Activated CD4-positive, alpha-beta T cell treated with anti-CD3 and anti-CD28 coated beads, Interleukin-2, amount 50 U/mL, for 24 hours (primary cell): ENCODE measurements around the gene SPHK2.
A peak's percentile ranks its signal among the peaks of the same experiment; 100 is the strongest.
"Not testable (repeated sequence)": the region's sequence is repeated elsewhere in the genome, so short reads cannot be mapped to it uniquely, and the experiment has no call there.

Experiments used
- DNase-seq, 2 donors: peaks; one replicate each; pipeline ENCODE4 v3.0.0-alpha.2; 2020; ENCODE audit warnings: low read depth in 1 of 2, low spot score in 1 of 2

SPHK2 gene

DNA sequence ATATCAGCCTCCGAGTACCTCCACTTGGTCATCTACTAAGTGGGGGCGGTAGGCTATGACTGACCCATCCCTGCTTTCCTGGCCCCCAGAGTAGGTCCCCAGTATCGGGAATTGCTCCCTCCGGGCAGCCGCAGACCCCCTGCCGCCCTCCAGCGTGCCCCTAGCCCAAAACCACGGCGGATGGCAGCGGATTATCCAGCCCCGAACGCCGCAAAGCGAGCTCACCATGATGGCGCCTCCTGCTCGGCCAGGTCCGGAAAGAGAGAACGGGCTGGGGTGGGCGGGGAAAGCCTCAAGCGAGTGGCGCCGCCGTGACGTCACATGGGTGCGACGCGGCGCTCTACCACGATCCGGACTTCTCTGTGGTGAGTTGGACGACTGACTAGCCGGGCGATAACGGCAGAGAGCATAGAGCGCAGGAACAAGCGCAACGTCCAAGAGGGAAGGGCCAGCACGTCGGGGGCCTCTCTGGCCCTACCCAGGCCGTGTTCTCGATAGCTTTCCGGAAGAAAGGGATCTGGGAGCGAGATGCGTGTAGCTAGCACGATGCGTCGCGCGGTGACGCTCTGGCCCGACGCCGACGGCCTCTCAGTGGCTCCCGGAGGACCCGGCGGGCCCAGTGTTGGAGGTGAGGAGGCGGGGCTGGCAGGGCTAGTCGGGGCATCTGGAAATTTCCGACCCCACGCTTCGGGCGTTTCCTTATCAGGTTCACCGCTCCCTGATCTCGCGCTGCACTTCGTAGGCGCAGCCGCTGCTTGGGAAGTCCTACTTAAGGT is at the start of gene SPHK2, which contains the start of gene RPL18:
Gene SPHK2, plus strand, starts transcription at position 591 of the 776 bp plus-strand sequence. CDS start 1,009 bp downstream, outside the sequence.
Gene RPL18, minus strand, starts transcription at position 263 of the 776 bp plus-strand sequence. Its CDS starts 35 bp downstream, at position 228.
- DNase-seq: peak; percentile 92 to 93

- no peak for DNase-seq
These were observed 49.5 kb upstream of the SPHK2 start for GRCh38 chr19:48569814-48570213.

DNA sequence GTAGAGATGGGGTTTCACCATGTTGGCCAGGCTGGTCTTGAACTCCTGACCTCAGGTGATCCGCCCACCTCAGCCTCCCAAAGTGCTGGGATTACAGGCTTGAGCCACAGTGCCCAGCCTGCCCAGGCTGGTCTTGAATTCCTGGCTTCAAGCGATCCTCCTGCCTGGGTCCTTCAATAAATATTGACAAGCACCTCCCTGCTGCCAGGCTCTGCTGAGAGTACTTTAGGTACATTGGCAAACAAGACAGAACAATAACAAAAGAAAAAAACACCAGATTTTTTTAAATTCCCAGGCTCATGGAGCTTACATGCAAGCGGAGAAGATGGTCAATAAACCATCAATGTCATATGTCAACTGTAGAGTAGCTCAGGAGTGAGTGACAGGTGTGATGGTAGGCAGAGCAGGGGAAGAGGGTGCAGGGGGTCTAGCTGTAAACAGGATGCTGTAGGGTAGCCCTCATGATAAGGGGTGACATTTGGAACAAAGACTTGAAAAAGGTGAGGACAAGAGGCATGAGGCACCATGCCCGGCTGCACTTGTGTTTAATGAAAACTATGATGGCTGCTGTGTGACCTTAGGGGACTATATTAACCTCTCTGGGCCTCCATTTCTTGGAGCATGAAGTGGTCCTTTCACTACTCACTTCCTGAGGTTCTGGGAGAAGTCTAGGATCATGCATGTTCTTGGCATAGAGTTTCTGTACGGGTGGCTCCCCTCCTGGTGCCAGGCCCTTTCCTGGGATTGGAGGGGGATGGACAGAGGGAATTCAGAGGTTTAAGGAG is 47.7 kb upstream of the SPHK2 start:
- no peak for DNase-seq

GRCh38 chr19:48573163-48573505 is 46.2 kb upstream of the SPHK2 start:
- no peak for DNase-seq

DNA sequence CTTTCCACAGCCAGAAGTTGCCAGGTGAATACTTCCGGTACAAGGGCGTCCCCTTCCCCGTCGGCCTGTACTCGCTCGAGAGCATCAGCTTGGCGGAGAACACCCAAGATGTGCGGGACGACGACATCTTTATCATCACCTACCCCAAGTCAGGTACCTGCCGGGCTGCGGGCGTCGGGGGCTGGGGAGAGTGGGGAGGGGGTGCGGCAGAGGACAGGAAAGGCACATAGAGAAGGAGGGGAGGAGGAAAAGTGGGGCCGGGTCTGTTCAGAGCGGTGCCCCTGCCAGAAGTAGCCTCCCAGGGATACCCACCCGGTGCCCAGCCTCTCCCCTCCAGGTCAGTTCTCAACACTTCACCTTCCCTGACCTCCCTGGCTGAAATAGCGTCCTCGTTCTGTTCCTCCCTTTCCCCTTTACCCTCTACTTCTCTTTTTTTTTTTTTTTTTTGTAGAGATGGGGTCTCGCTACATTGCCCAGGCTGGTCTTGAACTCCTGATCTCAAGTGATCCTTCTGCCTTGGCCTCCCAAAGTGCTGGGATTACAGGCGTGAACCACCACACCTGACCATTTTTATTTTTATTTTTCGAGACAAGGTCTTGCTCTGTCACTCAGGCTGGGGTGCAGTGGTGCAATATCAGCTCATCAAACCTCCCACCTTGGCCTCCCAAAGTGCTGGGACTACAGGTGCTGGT is 43.2 kb upstream of the SPHK2 start:
- no peak for DNase-seq

DNA sequence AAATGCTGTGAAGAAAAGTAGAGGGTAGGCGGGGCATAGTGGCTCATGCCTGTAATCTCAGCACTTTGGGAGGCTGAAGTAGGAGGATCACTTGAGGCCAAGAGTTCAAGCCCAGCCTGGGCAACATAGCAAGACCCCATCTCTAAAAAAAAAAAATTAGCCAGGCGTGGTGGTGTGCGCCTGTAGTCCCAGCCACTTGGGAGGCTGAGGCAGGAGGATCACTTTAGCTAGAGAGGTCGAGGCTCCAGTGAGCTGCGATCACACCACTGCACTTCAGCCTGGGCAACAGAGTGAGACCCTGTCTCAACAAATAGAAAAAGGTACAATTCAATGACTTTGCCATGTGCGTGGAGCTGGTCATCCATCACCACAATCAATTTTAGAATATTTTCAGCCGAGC is 41.4 kb upstream of the SPHK2 start:
- DNase-seq: not testable (repeated sequence)

DNA sequence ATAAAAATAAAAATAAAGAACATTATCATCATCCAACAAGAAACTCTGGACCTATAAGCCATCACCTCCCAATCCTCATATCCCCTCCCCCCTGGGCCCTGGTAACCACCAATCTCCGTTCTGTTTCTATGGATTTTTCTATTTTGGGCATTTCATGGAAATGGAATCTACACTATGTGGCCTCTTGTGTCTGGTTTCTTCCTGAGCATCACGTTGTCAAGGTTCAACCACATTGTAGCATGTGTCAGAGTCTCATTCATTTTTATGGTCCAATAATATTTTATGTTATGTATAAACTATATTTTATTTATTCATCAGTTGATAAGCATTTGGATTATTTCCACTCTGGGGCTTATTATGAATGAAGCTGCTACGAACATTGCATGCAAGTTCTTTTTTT is 40.4 kb upstream of the SPHK2 start:
- DNase-seq: no peak

DNA sequence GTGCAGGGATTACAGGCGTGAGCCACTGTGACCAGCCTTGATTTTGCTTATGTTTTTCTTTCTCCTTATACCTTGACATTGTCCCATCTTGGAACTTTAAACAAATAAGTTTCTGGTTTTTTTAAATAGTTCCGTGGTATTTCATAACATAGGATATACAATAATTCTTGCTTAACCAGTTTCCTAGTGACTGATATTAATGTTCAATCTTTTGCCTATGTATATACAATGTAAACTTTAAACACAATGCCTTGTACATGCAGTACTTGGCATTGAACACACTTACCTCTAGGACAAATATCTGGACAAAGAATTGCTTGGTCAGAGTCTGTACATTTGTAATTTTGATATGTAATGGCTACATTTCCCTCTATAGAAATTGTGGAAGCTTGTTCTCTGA is 37.1 kb upstream of the SPHK2 start:
- DNase-seq: no peak

GRCh38 chr19:48587387-48587786 is 31.9 kb upstream of the SPHK2 start:
- no peak for DNase-seq

DNA sequence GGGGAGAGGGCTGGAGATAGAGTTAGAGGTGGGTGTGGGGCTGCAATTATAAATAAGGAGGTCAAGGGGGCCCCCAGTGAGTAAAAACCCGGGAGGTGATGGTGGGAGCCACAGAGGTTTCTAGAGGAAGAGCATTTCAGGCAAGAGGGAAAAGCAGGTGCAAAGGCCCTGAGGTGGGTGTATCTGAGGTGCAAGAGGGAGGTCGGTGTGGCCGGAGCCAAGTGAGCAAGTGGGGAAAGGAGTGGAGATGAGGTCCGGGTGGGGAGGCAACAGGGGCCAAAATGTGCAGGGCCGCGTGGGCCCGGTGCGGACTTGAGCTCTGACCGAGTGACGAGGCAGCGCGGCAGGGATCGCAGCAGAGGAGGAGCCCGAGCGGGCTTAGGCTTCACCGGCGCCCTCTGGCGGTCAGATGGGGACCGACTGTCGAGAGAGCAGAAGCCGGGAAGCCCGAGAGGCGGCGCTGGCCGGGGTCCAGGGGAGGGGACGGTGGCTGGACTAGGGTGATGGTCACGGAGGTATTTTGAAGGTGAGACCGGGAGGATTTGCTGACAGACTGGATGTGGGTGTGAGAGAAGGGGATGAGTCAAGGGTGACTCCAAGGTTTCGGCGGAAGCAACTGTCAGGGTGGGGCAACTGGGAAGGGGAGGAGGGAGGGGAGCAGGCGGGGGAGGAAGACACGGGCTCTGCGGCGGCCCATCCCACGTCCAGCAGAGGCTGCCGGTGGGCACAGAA is 30.5 kb upstream of the SPHK2 start:
- DNase-seq: peak; percentile 75 to 78

DNA sequence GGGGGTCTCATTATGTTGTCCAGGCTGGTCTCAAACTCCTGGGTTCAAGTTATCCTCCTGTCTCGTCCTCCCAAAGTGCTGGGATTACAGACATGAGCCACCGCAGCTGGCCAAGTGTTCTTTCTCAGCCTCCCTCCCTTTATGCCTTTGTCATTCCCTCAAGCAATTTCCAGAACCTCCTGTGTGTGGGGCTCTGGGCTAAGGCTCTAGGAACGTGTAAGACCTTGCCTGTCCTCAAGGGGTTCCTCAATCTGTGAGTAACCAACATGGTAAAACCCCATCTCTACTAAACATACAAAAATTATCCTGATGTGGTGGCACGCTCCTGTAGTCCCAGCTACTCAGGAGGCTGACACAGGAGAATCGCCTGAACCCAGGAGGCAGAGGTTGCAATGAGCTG is 28.3 kb upstream of the SPHK2 start:
- DNase-seq: no peak

DNA sequence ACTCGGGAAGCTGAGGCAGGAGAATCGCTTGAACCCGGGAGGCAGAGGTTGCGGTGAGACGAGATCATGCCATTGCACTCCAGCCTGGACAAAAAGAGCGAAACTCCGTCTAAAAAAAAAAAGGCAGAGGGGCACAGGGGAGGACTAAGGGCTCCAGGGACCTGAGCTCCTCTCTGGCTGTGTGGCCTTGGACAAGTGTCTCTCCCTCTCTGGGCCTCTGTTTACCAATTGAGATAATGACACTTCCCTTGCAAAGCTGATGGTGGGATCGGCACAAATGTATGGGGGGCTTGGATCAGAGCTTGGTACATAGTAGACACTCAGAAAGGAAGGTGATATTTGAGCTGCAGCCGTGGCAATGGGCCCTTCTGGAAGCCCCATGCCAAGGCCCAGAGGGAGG is 24.1 kb upstream of the SPHK2 start:
- no peak for DNase-seq

- DNase-seq: no peak
These were observed 23.5 kb upstream of the SPHK2 start for GRCh38 chr19:48595833-48596232.

GRCh38 chr19:48596237-48596636 is 23.1 kb upstream of the SPHK2 start:
- no peak for DNase-seq

DNA sequence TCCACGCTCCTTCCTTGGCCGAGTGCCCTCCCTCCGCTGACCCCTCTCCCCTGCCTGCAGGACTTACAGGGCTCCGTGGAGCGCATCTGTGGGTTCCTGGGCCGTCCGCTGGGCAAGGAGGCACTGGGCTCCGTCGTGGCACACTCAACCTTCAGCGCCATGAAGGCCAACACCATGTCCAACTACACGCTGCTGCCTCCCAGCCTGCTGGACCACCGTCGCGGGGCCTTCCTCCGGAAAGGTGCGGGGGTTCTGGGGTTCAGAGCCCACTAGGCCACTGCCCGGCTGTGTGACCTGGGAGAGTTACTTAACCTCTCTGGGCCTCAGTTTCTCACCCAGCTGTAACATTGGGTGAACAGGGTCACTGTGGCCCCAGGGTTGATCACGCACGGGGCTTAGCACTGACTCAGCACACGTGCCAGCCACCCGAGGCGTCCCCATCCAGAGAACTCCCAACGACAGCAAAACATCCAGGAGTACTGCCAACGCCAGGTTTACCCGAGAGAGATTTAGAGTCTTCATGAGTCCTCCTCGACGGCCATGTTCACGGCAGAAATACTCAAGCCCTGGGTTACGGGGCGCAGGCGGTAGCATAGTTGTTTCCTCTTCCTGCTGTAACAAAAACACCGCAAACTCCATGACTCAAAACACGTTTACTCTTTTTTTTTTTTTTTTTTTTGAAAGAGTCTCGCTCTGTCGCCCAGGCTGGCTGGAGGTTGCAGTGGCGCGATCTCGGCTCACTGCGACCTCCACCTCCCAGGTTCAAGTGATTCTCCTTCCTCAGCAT is 22.4 kb upstream of the SPHK2 start:
- no peak for DNase-seq

GRCh38 chr19:48598996-48599700 is 20.2 kb upstream of the SPHK2 start:
- DNase-seq: no peak

DNA sequence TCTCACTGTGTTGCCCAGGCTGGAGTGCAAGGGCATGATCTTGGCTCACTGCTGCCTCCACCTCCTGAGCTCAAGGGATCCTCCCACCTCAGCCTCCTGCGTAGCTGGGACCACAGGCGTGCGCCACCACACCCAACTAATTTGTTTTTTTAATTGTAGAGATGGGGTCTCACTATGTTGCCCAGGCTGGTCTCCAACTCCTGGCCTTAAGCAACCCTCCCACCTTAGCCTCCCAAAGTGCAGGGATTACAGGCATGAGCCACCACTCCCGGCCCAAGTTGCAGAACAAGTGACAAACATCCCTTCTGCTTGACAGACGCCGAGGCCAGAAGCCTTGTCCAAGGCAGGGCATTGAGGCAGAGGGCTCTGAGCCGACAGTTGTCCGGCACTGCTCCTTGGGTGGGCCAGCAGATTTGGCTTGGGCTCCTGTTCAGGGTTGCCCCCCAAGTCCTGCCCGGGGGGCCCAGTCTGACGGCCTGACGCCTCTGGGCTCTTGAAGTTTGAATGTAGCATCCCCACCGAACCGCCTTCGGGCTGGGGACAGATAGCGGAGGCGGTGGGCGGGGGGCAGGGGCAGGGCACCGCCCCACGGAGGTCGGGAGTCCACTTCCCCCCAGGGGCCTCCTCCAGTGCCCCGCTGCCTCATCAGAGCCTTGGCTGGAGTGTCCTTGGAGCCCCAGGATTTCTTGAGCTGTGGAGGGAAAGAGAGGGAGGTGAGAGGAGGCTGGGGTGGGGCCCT is 18.5 kb upstream of the SPHK2 start:
- DNase-seq: no peak

- DNase-seq: no peak
These were observed 16.3 kb upstream of the SPHK2 start for GRCh38 chr19:48603001-48603400.

- DNase-seq: no peak
These were observed 15.9 kb upstream of the SPHK2 start for GRCh38 chr19:48603449-48603848.
